ENCODE results near the gene GALNT18.

Gene GALNT18

GRCh38 chr11:11618973-11619435 is 2.8 kb downstream of the GALNT18 start:
- no peaks in the 10 kb centered on the region for H3F3A ChIP-seq (ENCODE audit: insufficient read depth, low read length)
- no peaks in the 10 kb centered on the region for H3K27me3 ChIP-seq (replicated peaks; ENCODE audit: insufficient read depth, low read length)
- TF ChIP-seq, protein P1, sequence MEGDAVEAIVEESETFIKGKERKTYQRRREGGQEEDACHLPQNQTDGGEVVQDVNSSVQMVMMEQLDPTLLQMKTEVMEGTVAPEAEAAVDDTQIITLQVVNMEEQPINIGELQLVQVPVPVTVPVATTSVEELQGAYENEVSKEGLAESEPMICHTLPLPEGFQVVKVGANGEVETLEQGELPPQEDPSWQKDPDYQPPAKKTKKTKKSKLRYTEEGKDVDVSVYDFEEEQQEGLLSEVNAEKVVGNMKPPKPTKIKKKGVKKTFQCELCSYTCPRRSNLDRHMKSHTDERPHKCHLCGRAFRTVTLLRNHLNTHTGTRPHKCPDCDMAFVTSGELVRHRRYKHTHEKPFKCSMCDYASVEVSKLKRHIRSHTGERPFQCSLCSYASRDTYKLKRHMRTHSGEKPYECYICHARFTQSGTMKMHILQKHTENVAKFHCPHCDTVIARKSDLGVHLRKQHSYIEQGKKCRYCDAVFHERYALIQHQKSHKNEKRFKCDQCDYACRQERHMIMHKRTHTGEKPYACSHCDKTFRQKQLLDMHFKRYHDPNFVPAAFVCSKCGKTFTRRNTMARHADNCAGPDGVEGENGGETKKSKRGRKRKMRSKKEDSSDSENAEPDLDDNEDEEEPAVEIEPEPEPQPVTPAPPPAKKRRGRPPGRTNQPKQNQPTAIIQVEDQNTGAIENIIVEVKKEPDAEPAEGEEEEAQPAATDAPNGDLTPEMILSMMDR (IDR thresholded peaks at IDR 0.05; ENCODE audit: low read length), result peak; percentile 29; the same call in 1 of the 2 replicates
- TF ChIP-seq EZH2phosphoT487 (IDR thresholded peaks at IDR 0.05; ENCODE audit: low read length), result no peak
- DNase-seq, result no peak
- no peaks in the 10 kb centered on the region for H3K9me2 ChIP-seq (replicated peaks; ENCODE audit: insufficient read depth, low read length)
- H3K4me3 ChIP-seq (ENCODE audit: low read length), result no peak overlapping the region
- no peaks in the 10 kb centered on the region for H3K4me1 ChIP-seq (ENCODE audit: low read length)
- no peaks in the 10 kb centered on the region for H4K20me1 ChIP-seq (ENCODE audit: insufficient read depth, low read length)
- no peak overlapping the region for H3K27ac ChIP-seq (ENCODE audit: low read length)
- H3K9ac ChIP-seq (ENCODE audit: low read length), result no peak overlapping the region
- no peaks in the 10 kb centered on the region for H3K36me3 ChIP-seq (replicated peaks; ENCODE audit: insufficient read depth, low read length)
- H3K79me2 ChIP-seq (ENCODE audit: low read length), result no peaks in the 10 kb centered on the region
- no peak overlapping the region for H2AFZ ChIP-seq (ENCODE audit: low read length)
- H3K9me3 ChIP-seq (replicated peaks; ENCODE audit: insufficient read depth, low read length), result no peaks in the 10 kb centered on the region
- H3K4me2 ChIP-seq (ENCODE audit: low read depth, low read length), result no peak overlapping the region

GRCh38 chr11:11615086-11615485 is 6.7 kb downstream of the GALNT18 start:
- H3K4me1 ChIP-seq (ENCODE audit: low read length), result no peaks in the 10 kb centered on the region
- H3K36me3 ChIP-seq (replicated peaks; ENCODE audit: insufficient read depth, low read length), result no peaks in the 10 kb centered on the region
- DNase-seq, result no peak
- H3K4me2 ChIP-seq (ENCODE audit: low read depth, low read length), result no peak overlapping the region
- no peak overlapping the region for H2AFZ ChIP-seq (ENCODE audit: low read length)
- no peaks in the 10 kb centered on the region for H4K20me1 ChIP-seq (ENCODE audit: insufficient read depth, low read length)
- H3K4me3 ChIP-seq (ENCODE audit: low read length), result no peak overlapping the region
- TF ChIP-seq, protein P1 (IDR thresholded peaks at IDR 0.05; ENCODE audit: low read length), result no peak
- TF ChIP-seq EZH2 (optimal IDR thresholded peaks at IDR 0.05; ENCODE audit: low read depth, low read length) (no peak), EZH2phosphoT487 (IDR thresholded peaks at IDR 0.05; ENCODE audit: low read length) (no peak)
- no peak overlapping the region for H3K9ac ChIP-seq (ENCODE audit: low read length)
- no peaks in the 10 kb centered on the region for H3K27me3 ChIP-seq (replicated peaks; ENCODE audit: insufficient read depth, low read length)
- no peaks in the 10 kb centered on the region for H3F3A ChIP-seq (ENCODE audit: insufficient read depth, low read length)
- H3K9me3 ChIP-seq (replicated peaks; ENCODE audit: insufficient read depth, low read length), result no peaks in the 10 kb centered on the region
- no peaks in the 10 kb centered on the region for H3K9me2 ChIP-seq (replicated peaks; ENCODE audit: insufficient read depth, low read length)
- H3K27ac ChIP-seq (ENCODE audit: low read length), result no peak overlapping the region
- no peaks in the 10 kb centered on the region for H3K79me2 ChIP-seq (ENCODE audit: low read length)

GRCh38 chr11:11612439-11612838 is 9.4 kb downstream of the GALNT18 start:
- no peaks in the 10 kb centered on the region for H3K27me3 ChIP-seq (replicated peaks; ENCODE audit: insufficient read depth, low read length)
- DNase-seq, result no peak
- no peaks in the 10 kb centered on the region for H3K79me2 ChIP-seq (ENCODE audit: low read length)
- H3F3A ChIP-seq (ENCODE audit: insufficient read depth, low read length), result no peaks in the 10 kb centered on the region
- no peak overlapping the region for H3K4me3 ChIP-seq (ENCODE audit: low read length)
- H3K9me3 ChIP-seq (replicated peaks; ENCODE audit: insufficient read depth, low read length), result no peaks in the 10 kb centered on the region
- H2AFZ ChIP-seq (ENCODE audit: low read length), result no peak overlapping the region
- H3K27ac ChIP-seq (ENCODE audit: low read length), result no peak overlapping the region
- no peaks in the 10 kb centered on the region for H3K4me1 ChIP-seq (ENCODE audit: low read length)
- no peaks in the 10 kb centered on the region for H3K36me3 ChIP-seq (replicated peaks; ENCODE audit: insufficient read depth, low read length)
- H3K4me2 ChIP-seq (ENCODE audit: low read depth, low read length), result no peak overlapping the region
- no peaks in the 10 kb centered on the region for H4K20me1 ChIP-seq (ENCODE audit: insufficient read depth, low read length)
- H3K9me2 ChIP-seq (replicated peaks; ENCODE audit: insufficient read depth, low read length), result no peaks in the 10 kb centered on the region
- H3K9ac ChIP-seq (ENCODE audit: low read length), result no peak overlapping the region
- TF ChIP-seq EZH2phosphoT487 (IDR thresholded peaks at IDR 0.05; ENCODE audit: low read length), result no peak
- no peak for TF ChIP-seq EZH2 (optimal IDR thresholded peaks at IDR 0.05; ENCODE audit: low read depth, low read length)
- TF ChIP-seq, protein P1 (IDR thresholded peaks at IDR 0.05; ENCODE audit: low read length), result no peak
